Adrenal gland (tissue), 12 donors: Measurements from ENCODE around the gene SEC61A2. TPM values are rescaled to one million over a fixed set of nuclear protein-coding genes. Genes with fewer than 3 reads are reported as not detected.

Experiments used
- DNase-seq, 7 donors: peaks; one replicate each; pipeline ENCODE4 v3.0.0-alpha.2; 2019 to 2020
- H3K27ac ChIP-seq, 5 donors: fragments of 200-600 bp; sonication (generic) in 4 of 5; 1 replicate in 3 of 5; 2 replicates in 2 of 5; pipeline versions ENCODE4 v1.5.1 to v1.8.0; 2016 to 2020; ENCODE audit warnings: mild to moderate bottlenecking in 1 of 5
- H3K27me3 ChIP-seq: fragments of 200-600 bp; 2 replicates; pipeline ENCODE4 v1.8.0; 2021
- H3K36me3 ChIP-seq, 2 donors: fragments of 200-600 bp; replicated peaks in 1 of 2; 1 replicate in 1 of 2; 2 replicates in 1 of 2; pipeline versions ENCODE4 v1.5.1 to v1.8.0; 2018 to 2022
- H3K4me1 ChIP-seq, 2 donors: fragments of 200-600 bp; replicated peaks in 1 of 2; 1 replicate in 1 of 2; 2 replicates in 1 of 2; pipeline versions ENCODE4 v1.5.1 to v1.8.0; 2018 to 2021
- H3K4me3 ChIP-seq, 4 donors: fragments of 200-600 bp; sonication (generic) in 3 of 4; one replicate each; pipeline ENCODE4 v1.5.1; 2016 to 2018
- H3K9me3 ChIP-seq, 3 donors: fragments of 200-600 bp; sonication (generic) in 1 of 3; replicated peaks in 1 of 3; 1 replicate in 2 of 3; 2 replicates in 1 of 3; pipeline versions ENCODE4 v1.5.1 to v1.8.0; 2016 to 2021
- POLR2A ChIP-seq, 2 donors: fragments of 450-650 bp; IDR thresholded peaks; one replicate each; pipeline ENCODE4 v1.6.1; 2017; ENCODE audit warnings: antibody characterized with exemption in 2 of 2, mild to moderate bottlenecking in 2 of 2, moderate library complexity in 1 of 2
- WGBS, 4 donors: extraction: QIAGEN DNeasy Blood & Tissue Kit in 2 of 4; methylation state at CpG; one replicate each; pipeline versions ENCODE4 v1.1.5 to v1.1.7; 2013 to 2017; 5-methylcytosine and 5-hydroxymethylcytosine counted together
- intact Hi-C, 2 donors: fragments of 100-400 bp; cut with DNase I; formaldehyde crosslinking; loops; one replicate each; pipeline versions ENCODE4 v1.14.1 to v1.15.0; 2022 to 2023
- polyA plus RNA-seq, 3 donors: library from polyadenylated mRNA; stranded (reverse); fragments of 200-250 nt in 2 of 3; fragments of 350-450 nt in 1 of 3; fragmentation: Illumina TruSeq in 1 of 3; extraction: RNeasy Lipid Tissue Mini Kit (QIAGEN cat#74804) in 1 of 3; gene quantifications; one replicate each; pipeline ENCODE4 v1.2.3, GENCODE V29; 2013 to 2014
- total RNA-seq, 9 donors: library from RNA; depleted of rRNA in 4 of 9; stranded (reverse); fragments of >200 nt in 4 of 9; fragments of 120-200 nt in 1 of 9; fragmentation: NEBNext Ultra II Directional in 1 of 9; extraction: Animal tissue kit (Norgen Biotek cat#: 25700) in 1 of 9; gene quantifications; one replicate each; pipeline versions ENCODE4 v1.1.0 to v1.2.4, GENCODE V29; 2013 to 2023
- TF ChIP-seq, protein P1 (sequence below), 6 experiments: fragments of 450-650 bp in 4 of 6; fragments of 200-600 bp in 2 of 6; sonication (generic) in 1 of 6; IDR thresholded peaks; 1 replicate in 5 of 6; 2 replicates in 1 of 6; pipeline versions ENCODE4 v1.5.1 to v1.8.0; 2016 to 2021; ENCODE audit warnings: antibody characterized with exemption in 6 of 6, mild to moderate bottlenecking in 2 of 6, moderate library complexity in 1 of 6
- donor health status: healthy with polysubstance abuse.
- donor health status: Bipolar disorder and iron deficiency.
- donor health status: DM: yes; HTN: yes; CAD: no.
- donor health status: DM: no; HTN: no; CAD: no.
- donor health status: DM: no; HTN: no; CAD: no.
- donor health status: DM: yes; HTN: yes; CAD: no.

The SEC61A2 gene
- total and polyA plus RNA-seq, 12 donors, result 1.3 to 8.4 (median 5.5) TPM

GRCh38 chr10:12208460-12208859, 79.0 kb downstream of the SEC61A2 start:
- Histone ChIP-seq H3K27me3 (no peaks in the 10 kb centered on the region), H3K4me1 (no peaks in the 10 kb centered on the region), H3K27ac (no peak overlapping the region), H3K36me3 (peaks cover 0 to 24% of the 10 kb centered on the region in 2 donors), H3K9me3 (no peaks in the 10 kb centered on the region), H3K4me3 (no peak overlapping the region)
- peak in 2 of 7 donors; percentile 16 to 38 for DNase-seq
- WGBS, 4 donors, result 73 to 91% (median 85%) methylated on average over 5 of the region's 5 CpGs
- no peak for TF ChIP-seq POLR2A (IDR thresholded peaks at IDR 0.05)
- TF ChIP-seq, protein P1, sequence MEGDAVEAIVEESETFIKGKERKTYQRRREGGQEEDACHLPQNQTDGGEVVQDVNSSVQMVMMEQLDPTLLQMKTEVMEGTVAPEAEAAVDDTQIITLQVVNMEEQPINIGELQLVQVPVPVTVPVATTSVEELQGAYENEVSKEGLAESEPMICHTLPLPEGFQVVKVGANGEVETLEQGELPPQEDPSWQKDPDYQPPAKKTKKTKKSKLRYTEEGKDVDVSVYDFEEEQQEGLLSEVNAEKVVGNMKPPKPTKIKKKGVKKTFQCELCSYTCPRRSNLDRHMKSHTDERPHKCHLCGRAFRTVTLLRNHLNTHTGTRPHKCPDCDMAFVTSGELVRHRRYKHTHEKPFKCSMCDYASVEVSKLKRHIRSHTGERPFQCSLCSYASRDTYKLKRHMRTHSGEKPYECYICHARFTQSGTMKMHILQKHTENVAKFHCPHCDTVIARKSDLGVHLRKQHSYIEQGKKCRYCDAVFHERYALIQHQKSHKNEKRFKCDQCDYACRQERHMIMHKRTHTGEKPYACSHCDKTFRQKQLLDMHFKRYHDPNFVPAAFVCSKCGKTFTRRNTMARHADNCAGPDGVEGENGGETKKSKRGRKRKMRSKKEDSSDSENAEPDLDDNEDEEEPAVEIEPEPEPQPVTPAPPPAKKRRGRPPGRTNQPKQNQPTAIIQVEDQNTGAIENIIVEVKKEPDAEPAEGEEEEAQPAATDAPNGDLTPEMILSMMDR (IDR thresholded peaks at IDR 0.05), result no peak
- intact Hi-C loops, result no loop called here

GRCh38 chr10:12212454-12212853, 83.0 kb downstream of the SEC61A2 start:
- DNase-seq, result no peak
- Histone ChIP-seq H3K4me3 (no peak overlapping the region), H3K4me1 (peaks cover 0 to 9% of the 10 kb centered on the region in 2 donors), H3K27me3 (no peaks in the 10 kb centered on the region), H3K27ac (no peak overlapping the region), H3K9me3 (no peaks in the 10 kb centered on the region), H3K36me3 (peaks cover 0 to 33% of the 10 kb centered on the region in 2 donors)
- intact Hi-C loops, result no loop called here
- no peak for TF ChIP-seq POLR2A (IDR thresholded peaks at IDR 0.05)
- TF ChIP-seq, protein P1 (IDR thresholded peaks at IDR 0.05), result no peak
- 93 to 98% (median 95%) methylated on average over 3 of the region's 3 CpGs for WGBS, 4 donors

DNA sequence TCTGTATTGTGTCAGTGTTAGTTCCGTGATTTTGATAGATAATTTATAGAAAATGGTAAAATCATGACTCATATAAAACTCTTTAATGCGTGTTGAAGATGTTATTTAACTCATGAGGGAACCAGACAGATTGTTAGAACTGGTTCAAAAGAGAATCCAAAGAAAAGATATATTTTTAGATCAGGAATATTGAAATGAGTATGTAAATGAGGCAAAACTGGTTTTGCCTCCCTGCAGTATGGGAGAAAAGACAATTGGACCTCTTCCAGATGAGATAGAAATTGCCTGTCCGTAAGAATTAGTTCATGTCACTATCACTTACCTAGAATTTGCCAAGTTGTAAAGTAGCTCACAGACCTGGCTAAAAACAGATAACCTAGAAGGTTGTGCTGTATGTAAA, 84.1 kb downstream of the SEC61A2 start:
- H3K4me1 ChIP-seq, result peaks cover 0 to 9% of the 10 kb centered on the region in 2 donors
- TF ChIP-seq, protein P1 (IDR thresholded peaks at IDR 0.05), result no peak
- no peak for TF ChIP-seq POLR2A (IDR thresholded peaks at IDR 0.05)
- WGBS, 4 donors, result 59 to 70% (median 67%) methylated on average over 3 of the region's 3 CpGs
- DNase-seq, result no peak
- H3K27ac ChIP-seq, result no peak overlapping the region
- H3K27me3 ChIP-seq, result no peaks in the 10 kb centered on the region
- intact Hi-C loops, result no loop called here
- no peaks in the 10 kb centered on the region for H3K9me3 ChIP-seq
- H3K4me3 ChIP-seq, result no peak overlapping the region
- peaks cover 0 to 45% of the 10 kb centered on the region in 2 donors for H3K36me3 ChIP-seq

DNA sequence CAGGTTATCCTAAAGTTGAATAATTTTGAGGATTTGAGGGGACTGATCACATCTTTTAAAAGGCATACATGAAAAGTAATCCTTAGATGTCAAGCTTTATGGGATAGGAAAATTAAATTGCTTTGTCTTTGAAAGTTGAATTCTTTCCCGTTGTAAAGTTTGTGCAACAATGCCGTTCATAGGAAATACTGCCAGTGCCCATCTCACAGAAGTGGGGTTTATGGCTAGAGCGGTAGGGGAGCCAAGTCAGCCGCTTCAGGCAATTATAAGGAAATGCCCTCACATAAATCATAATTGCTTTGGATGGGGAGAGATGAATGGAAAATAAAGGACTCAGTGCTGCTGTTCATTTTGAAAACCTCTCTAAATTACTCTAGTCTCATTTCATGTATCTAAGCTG, 84.6 kb downstream of the SEC61A2 start:
- Histone ChIP-seq H3K36me3 (peaks cover 0 to 50% of the 10 kb centered on the region in 2 donors), H3K27me3 (no peaks in the 10 kb centered on the region), H3K4me1 (peaks cover 0 to 9% of the 10 kb centered on the region in 2 donors), H3K27ac (no peak overlapping the region), H3K9me3 (no peaks in the 10 kb centered on the region), H3K4me3 (no peak overlapping the region)
- WGBS, 4 donors, result 71 to 82% (median 78%) methylated on average over 4 of the region's 4 CpGs
- intact Hi-C loops, result no loop called here
- TF ChIP-seq POLR2A (IDR thresholded peaks at IDR 0.05), result no peak
- TF ChIP-seq, protein P1 (IDR thresholded peaks at IDR 0.05), result no peak
- no peak for DNase-seq
